H1 (cell line): Measurements from ENCODE around the gene IGFALS. TPM values are rescaled to one million over a fixed set of nuclear protein-coding genes. Genes with fewer than 3 reads are reported as not detected.

Experiments used
- CHD7 ChIP-seq: fragments of 300-600 bp; sonication (generic); IDR thresholded peaks from 2 replicates; pipeline ENCODE4 v1.7.1; 2012; ENCODE audit warnings: low read length, moderate library complexity, mild to moderate bottlenecking, inconsistent platforms; ENCODE audit not compliant: insufficient replicate concordance
- CREB1 ChIP-seq: IDR thresholded peaks from 2 replicates; pipeline ENCODE4 v1.6.1; 2012; ENCODE audit warnings: inconsistent platforms
- CTCF ChIP-seq, 3 experiments: IDR thresholded peaks; 1 replicate in 2 of 3; 2 replicates in 1 of 3; pipeline versions ENCODE4 v1.5.1 to v1.6.1; 2011; ENCODE audit warnings: low read length in 3 of 3, mild to moderate bottlenecking in 3 of 3, inconsistent platforms in 2 of 3, low read depth in 1 of 3, moderate library complexity in 1 of 3; ENCODE audit not compliant: insufficient read depth in 1 of 3; ENCODE audit errors: control extremely low read depth in 1 of 3
- KDM4A ChIP-seq: IDR thresholded peaks from one replicate; pipeline ENCODE4 v1.7.1; 2012; ENCODE audit warnings: low read depth, mild to moderate bottlenecking, moderate library complexity, low read length, inconsistent platforms; ENCODE audit not compliant: severe bottlenecking
- KDM5A ChIP-seq: fragments of 200-600 bp; IDR thresholded peaks from 2 replicates; pipeline ENCODE4 v1.7.1; 2012; ENCODE audit warnings: mild to moderate bottlenecking, low read length, inconsistent platforms, mixed read lengths
- TAF7 ChIP-seq: optimal IDR thresholded peaks from 2 replicates; pipeline ENCODE3; 2011; ENCODE audit warnings: low read depth, mild to moderate bottlenecking, inconsistent platforms, low read length, moderate library complexity, borderline replicate concordance
- polyA plus RNA-seq, 7 experiments: library from polyadenylated mRNA; depleted of rRNA in 3 of 7; stranded (reverse) in 5 of 7; unstranded in 2 of 7; fragments of >200 nt in 5 of 7; fragments of 200-250 nt in 2 of 7; gene quantifications; 1 replicate in 5 of 7; 2 replicates in 1 of 7; 4 replicates in 1 of 7; pipeline versions ENCODE4 v1.2.1 to v1.2.3, GENCODE V29; 2011 to 2013; ENCODE audit warnings: missing spikeins in 2 of 7, mixed read lengths in 2 of 7
- total RNA-seq: library from RNA; stranded (reverse); fragmentation: NEBNext Ultra II Directional; extraction: Animal tissue kit (Norgen Biotek cat#: 25700); gene quantifications from 2 replicates; pipeline ENCODE4 v1.2.1, GENCODE V29; 2021

The IGFALS gene
- total and polyA plus RNA-seq, 2 of the 8 experiments (the other 6 are each of a cell fraction or from before 2014, with no cell fraction given), result not detected

GRCh38 chr16:1773703-1774447, 19.6 kb downstream of the IGFALS start (continued):
- no peak for TF ChIP-seq CHD7
- no peak for TF ChIP-seq TAF7
- TF ChIP-seq KDM5A, result no peak
- TF ChIP-seq CTCF (IDR thresholded peaks at IDR 0.05; ENCODE audit: control extremely low read depth in 1 of 3, insufficient read depth in 1 of 3, low read depth in 1 of 3, low read length in 3 of 3), result no peak
- TF ChIP-seq KDM4A, result no peak
- no peak; the same call in 1 of the 2 replicates for TF ChIP-seq CREB1
